Stomach smooth muscle (tissue), 2 donors: ENCODE data around the gene CAT.

ENCODE experiments used
- H3K27ac ChIP-seq: one replicate; pipeline ENCODE4 v1.7.0; 2013; ENCODE audit warnings: mild to moderate bottlenecking, low read length, inconsistent platforms
- H3K27me3 ChIP-seq, 2 donors: one replicate each; pipeline ENCODE4 v1.7.0; 2013; ENCODE audit warnings: low read length in 2 of 2; ENCODE audit not compliant: insufficient read depth in 2 of 2, control insufficient read depth in 1 of 2
- H3K36me3 ChIP-seq, 2 donors: one replicate each; pipeline ENCODE4 v1.7.0; 2013; ENCODE audit warnings: low read length in 2 of 2; ENCODE audit not compliant: control insufficient read depth in 2 of 2, insufficient read depth in 2 of 2
- H3K4me1 ChIP-seq: one replicate; pipeline ENCODE4 v1.7.0; 2013; ENCODE audit warnings: low read length; ENCODE audit not compliant: control insufficient read depth, insufficient read depth
- H3K4me3 ChIP-seq, 2 donors: one replicate each; pipeline ENCODE4 v1.7.0; 2013; ENCODE audit warnings: low read length in 2 of 2
- H3K9ac ChIP-seq, 2 donors: one replicate each; pipeline ENCODE4 v1.7.0; 2013; ENCODE audit warnings: low read length in 2 of 2, mild to moderate bottlenecking in 1 of 2
- H3K9me3 ChIP-seq, 2 donors: one replicate each; pipeline ENCODE4 v1.7.0; 2013; ENCODE audit warnings: low read length in 2 of 2; ENCODE audit not compliant: control insufficient read depth in 2 of 2
- donor health status: healthy.
- donor health status: Pancreatic carcinoma.

CAT gene

GRCh38 chr11:34443136-34443535, 4.4 kb downstream of the CAT start:
- Histone ChIP-seq H3K4me1 (peaks cover 11% of the 10 kb centered on the region), H3K36me3 (no peaks in the 10 kb centered on the region), H3K4me3 (no peak overlapping the region), H3K27ac (no peak overlapping the region), H3K27me3 (no peaks in the 10 kb centered on the region), H3K9ac (no peak overlapping the region), H3K9me3 (no peaks in the 10 kb centered on the region)

- Histone ChIP-seq H3K4me1 (peaks cover 9% of the 10 kb centered on the region), H3K4me3 (no peak overlapping the region), H3K9ac (no peak overlapping the region), H3K36me3 (peaks cover 0 to 3% of the 10 kb centered on the region in 2 donors), H3K27me3 (no peaks in the 10 kb centered on the region), H3K9me3 (no peaks in the 10 kb centered on the region), H3K27ac (no peak overlapping the region)
Observed at GRCh38 chr11:34444428-34444827, 5.7 kb downstream of the CAT start.

GRCh38 chr11:34445956-34446355, 7.2 kb downstream of the CAT start:
- H3K4me3 ChIP-seq: no peak overlapping the region
- H3K36me3 ChIP-seq: peaks cover 9 to 15% of the 10 kb centered on the region in 2 donors
- no peaks in the 10 kb centered on the region for H3K4me1 ChIP-seq
- H3K27me3 ChIP-seq: no peaks in the 10 kb centered on the region
- H3K9ac ChIP-seq: no peak overlapping the region
- H3K27ac ChIP-seq: no peak overlapping the region
- H3K9me3 ChIP-seq: no peaks in the 10 kb centered on the region

GRCh38 chr11:34446386-34446785, 7.7 kb downstream of the CAT start:
- Histone ChIP-seq H3K27me3 (no peaks in the 10 kb centered on the region), H3K9me3 (no peaks in the 10 kb centered on the region), H3K36me3 (peaks cover 12 to 19% of the 10 kb centered on the region in 2 donors), H3K9ac (no peak overlapping the region), H3K4me3 (no peak overlapping the region), H3K27ac (no peak overlapping the region), H3K4me1 (no peaks in the 10 kb centered on the region)

GRCh38 chr11:34447044-34447443, 8.3 kb downstream of the CAT start:
- H3K36me3 ChIP-seq: peaks cover 15 to 22% of the 10 kb centered on the region in 2 donors
- H3K9ac ChIP-seq: no peak overlapping the region
- H3K4me1 ChIP-seq: no peaks in the 10 kb centered on the region
- H3K27ac ChIP-seq: no peak overlapping the region
- no peaks in the 10 kb centered on the region for H3K27me3 ChIP-seq
- H3K9me3 ChIP-seq: no peaks in the 10 kb centered on the region
- no peak overlapping the region for H3K4me3 ChIP-seq

GRCh38 chr11:34448223-34448994, 9.7 kb downstream of the CAT start:
- no peaks in the 10 kb centered on the region for H3K9me3 ChIP-seq
- peaks cover 23 to 30% of the 10 kb centered on the region in 2 donors for H3K36me3 ChIP-seq
- H3K27ac ChIP-seq: no peak overlapping the region
- H3K27me3 ChIP-seq: no peaks in the 10 kb centered on the region
- no peak overlapping the region for H3K9ac ChIP-seq
- H3K4me3 ChIP-seq: no peak overlapping the region
- H3K4me1 ChIP-seq: no peaks in the 10 kb centered on the region

- H3K9ac ChIP-seq: no peak overlapping the region
- no peak overlapping the region for H3K27ac ChIP-seq
- peaks cover 27 to 36% of the 10 kb centered on the region in 2 donors for H3K36me3 ChIP-seq
- H3K9me3 ChIP-seq: no peaks in the 10 kb centered on the region
- H3K4me1 ChIP-seq: no peaks in the 10 kb centered on the region
- no peaks in the 10 kb centered on the region for H3K27me3 ChIP-seq
- no peak overlapping the region for H3K4me3 ChIP-seq
Observed at GRCh38 chr11:34449013-34449412, 10.3 kb downstream of the CAT start.

- no peak overlapping the region for H3K27ac ChIP-seq
- no peaks in the 10 kb centered on the region for H3K4me1 ChIP-seq
- no peaks in the 10 kb centered on the region for H3K27me3 ChIP-seq
- H3K9me3 ChIP-seq: no peaks in the 10 kb centered on the region
- no peak overlapping the region for H3K4me3 ChIP-seq
- H3K9ac ChIP-seq: no peak overlapping the region
- H3K36me3 ChIP-seq: peaks cover 30 to 51% of the 10 kb centered on the region in 2 donors
Observed at GRCh38 chr11:34451053-34451452, 12.3 kb downstream of the CAT start.

GRCh38 chr11:34454308-34455032, 15.7 kb downstream of the CAT start:
- Histone ChIP-seq H3K9ac (no peak overlapping the region), H3K27me3 (no peaks in the 10 kb centered on the region), H3K9me3 (no peaks in the 10 kb centered on the region), H3K36me3 (peaks cover 54 to 75% of the 10 kb centered on the region in 2 donors), H3K4me1 (no peaks in the 10 kb centered on the region), H3K27ac (no peak overlapping the region), H3K4me3 (no peak overlapping the region)

- H3K9me3 ChIP-seq: no peaks in the 10 kb centered on the region
- H3K9ac ChIP-seq: no peak overlapping the region
- H3K36me3 ChIP-seq: peaks cover 49 to 67% of the 10 kb centered on the region in 2 donors
- no peaks in the 10 kb centered on the region for H3K4me1 ChIP-seq
- no peak overlapping the region for H3K27ac ChIP-seq
- no peaks in the 10 kb centered on the region for H3K27me3 ChIP-seq
- H3K4me3 ChIP-seq: no peak overlapping the region
Observed at GRCh38 chr11:34457607-34458006, 18.9 kb downstream of the CAT start.

- no peak overlapping the region for H3K27ac ChIP-seq
Observed at GRCh38 chr11:34458525-34458924, 19.8 kb downstream of the CAT start.

More at GRCh38 chr11:34458525-34458924, 19.8 kb downstream of the CAT start:
- no peak overlapping the region for H3K9ac ChIP-seq
- H3K9me3 ChIP-seq: no peaks in the 10 kb centered on the region
- peaks cover 50 to 69% of the 10 kb centered on the region in 2 donors for H3K36me3 ChIP-seq
- H3K4me1 ChIP-seq: no peaks in the 10 kb centered on the region
- no peaks in the 10 kb centered on the region for H3K27me3 ChIP-seq
- H3K4me3 ChIP-seq: no peak overlapping the region
